ENCODE measurements around the gene THADA. TPM values are rescaled to one million over a fixed set of nuclear protein-coding genes. Genes with fewer than 3 reads are reported as not detected.

The THADA gene
- total RNA-seq, 2 experiments from 2014 or later = 31.2 to 32.3 TPM

DNA sequence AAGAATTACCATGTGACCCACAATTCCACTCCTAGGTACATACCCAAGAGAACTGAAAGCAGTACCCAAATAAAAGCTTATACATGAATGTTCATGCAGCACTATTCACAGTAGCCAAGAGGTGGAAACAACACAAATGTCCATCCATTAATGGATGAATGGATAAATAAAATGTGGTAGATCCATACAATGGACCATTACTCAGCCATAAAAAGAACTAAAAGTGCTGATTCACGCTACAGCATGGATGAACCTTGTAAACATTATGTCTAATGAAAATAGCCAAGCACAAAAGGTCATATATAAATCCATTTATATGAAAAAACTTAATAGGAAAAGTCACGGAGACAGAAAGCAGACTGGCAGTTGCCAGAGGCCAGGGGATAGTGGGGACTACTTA lies 345.8 kb downstream of the THADA start:
- Histone ChIP-seq H2AFZ (ENCODE audit: low read length) (no peak overlapping the region), H3K27ac (ENCODE audit: low read depth, low read length, poor library complexity, severe bottlenecking) (no peak overlapping the region), H3K9me3 (ENCODE audit: low read length) (no peaks in the 10 kb centered on the region), H3K4me2 (ENCODE audit: low read length) (no peak overlapping the region), H3K4me1 (ENCODE audit: insufficient read depth, low read length, poor library complexity, severe bottlenecking) (no peaks in the 10 kb centered on the region), H3K4me3 (ENCODE audit: low read depth, low read length, poor library complexity, severe bottlenecking) (no peak overlapping the region), H4K20me1 (ENCODE audit: insufficient read depth, low read length) (no peaks in the 10 kb centered on the region), H3K36me3 (ENCODE audit: insufficient read depth, low read length) (no peaks in the 10 kb centered on the region), H3K9me2 (ENCODE audit: insufficient read depth, low read length) (no peaks in the 10 kb centered on the region), H3K79me2 (ENCODE audit: insufficient read depth, low read depth, low read length) (no peaks in the 10 kb centered on the region)
- no peak for DNase-seq (ENCODE audit: low spot score)
- no peak for TF ChIP-seq EZH2phosphoT487 (IDR thresholded peaks at IDR 0.05; ENCODE audit: borderline replicate concordance, low read depth, low read length)
- TF ChIP-seq, protein P1, sequence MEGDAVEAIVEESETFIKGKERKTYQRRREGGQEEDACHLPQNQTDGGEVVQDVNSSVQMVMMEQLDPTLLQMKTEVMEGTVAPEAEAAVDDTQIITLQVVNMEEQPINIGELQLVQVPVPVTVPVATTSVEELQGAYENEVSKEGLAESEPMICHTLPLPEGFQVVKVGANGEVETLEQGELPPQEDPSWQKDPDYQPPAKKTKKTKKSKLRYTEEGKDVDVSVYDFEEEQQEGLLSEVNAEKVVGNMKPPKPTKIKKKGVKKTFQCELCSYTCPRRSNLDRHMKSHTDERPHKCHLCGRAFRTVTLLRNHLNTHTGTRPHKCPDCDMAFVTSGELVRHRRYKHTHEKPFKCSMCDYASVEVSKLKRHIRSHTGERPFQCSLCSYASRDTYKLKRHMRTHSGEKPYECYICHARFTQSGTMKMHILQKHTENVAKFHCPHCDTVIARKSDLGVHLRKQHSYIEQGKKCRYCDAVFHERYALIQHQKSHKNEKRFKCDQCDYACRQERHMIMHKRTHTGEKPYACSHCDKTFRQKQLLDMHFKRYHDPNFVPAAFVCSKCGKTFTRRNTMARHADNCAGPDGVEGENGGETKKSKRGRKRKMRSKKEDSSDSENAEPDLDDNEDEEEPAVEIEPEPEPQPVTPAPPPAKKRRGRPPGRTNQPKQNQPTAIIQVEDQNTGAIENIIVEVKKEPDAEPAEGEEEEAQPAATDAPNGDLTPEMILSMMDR (conservative IDR thresholded peaks at IDR 0.05; ENCODE audit: low read length) = no peak
- CTCF ChIA-PET (ENCODE audit: unreplicated experiment) = no interaction called here
- POLR2A ChIA-PET = no interaction called here
- BruUV-seq (replicated peaks) = no TSS peak
- intact Hi-C loops (cut with micrococcal nuclease; ENCODE audit: unreplicated experiment) = no loop called here

DNA sequence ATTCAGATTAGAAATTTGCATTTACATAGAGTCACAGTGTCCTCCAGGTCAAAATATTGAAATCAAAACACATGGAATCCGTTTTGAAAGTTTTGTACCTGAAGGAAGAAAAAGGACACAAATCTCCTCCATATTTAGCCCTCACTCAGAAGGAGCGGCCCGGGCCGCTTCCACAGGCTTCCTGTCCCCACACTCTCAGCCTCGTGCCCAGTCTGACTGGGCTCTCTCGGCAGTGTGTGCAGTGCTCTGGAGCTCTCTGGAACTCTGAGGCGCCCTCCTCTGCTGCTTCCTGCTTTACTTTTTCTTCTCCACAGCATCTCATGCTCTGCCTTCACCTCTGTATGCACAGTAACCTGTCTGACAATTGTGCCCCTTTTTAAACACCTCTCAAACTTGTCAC lies 347.2 kb downstream of the THADA start:
- POLR2A ChIA-PET = no interaction called here

DNA sequence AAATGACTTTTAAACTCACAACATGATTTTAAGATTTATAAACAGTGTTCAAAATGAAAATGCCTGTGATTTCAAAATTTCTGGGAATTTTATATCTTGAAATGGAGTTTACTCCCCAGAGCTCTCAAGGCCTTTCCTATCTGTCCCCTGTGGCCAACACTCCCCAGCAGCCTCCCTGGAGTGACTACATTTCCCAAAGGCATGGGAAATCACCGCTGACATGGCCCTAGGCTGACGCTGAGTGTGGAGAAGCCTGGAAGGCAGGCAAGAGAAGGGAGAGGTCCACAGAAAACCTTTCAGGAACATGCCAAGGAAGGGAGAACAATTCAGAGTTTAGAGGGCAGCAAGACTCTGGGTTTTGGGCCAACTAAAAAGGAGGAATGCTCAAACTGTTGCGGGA lies 349.2 kb downstream of the THADA start:
- TF ChIP-seq EZH2phosphoT487 (IDR thresholded peaks at IDR 0.05; ENCODE audit: borderline replicate concordance, low read depth, low read length) = no peak
- TF ChIP-seq, protein P1 (conservative IDR thresholded peaks at IDR 0.05; ENCODE audit: low read length) = no peak
- no peaks in the 10 kb centered on the region for H3K9me3 ChIP-seq (ENCODE audit: low read length)
- no peaks in the 10 kb centered on the region for H4K20me1 ChIP-seq (ENCODE audit: insufficient read depth, low read length)
- no peak for DNase-seq (ENCODE audit: low spot score)
- no peak overlapping the region for H3K27ac ChIP-seq (ENCODE audit: low read depth, low read length, poor library complexity, severe bottlenecking)
- H3K9me2 ChIP-seq (ENCODE audit: insufficient read depth, low read length) = no peaks in the 10 kb centered on the region
- intact Hi-C loops (cut with micrococcal nuclease; ENCODE audit: unreplicated experiment) = no loop called here
- no TSS peak for BruUV-seq (replicated peaks)
- no peaks in the 10 kb centered on the region for H3K79me2 ChIP-seq (ENCODE audit: insufficient read depth, low read depth, low read length)
- no peak overlapping the region for H2AFZ ChIP-seq (ENCODE audit: low read length)
- H3K4me3 ChIP-seq (ENCODE audit: low read depth, low read length, poor library complexity, severe bottlenecking) = no peak overlapping the region
- no peaks in the 10 kb centered on the region for H3K4me1 ChIP-seq (ENCODE audit: insufficient read depth, low read length, poor library complexity, severe bottlenecking)
- no peaks in the 10 kb centered on the region for H3K36me3 ChIP-seq (ENCODE audit: insufficient read depth, low read length)
- no peak overlapping the region for H3K4me2 ChIP-seq (ENCODE audit: low read length)
- ChIA-PET CTCF (ENCODE audit: unreplicated experiment) (no interaction called here), POLR2A (no interaction called here)

More for the DNA sequence above, 347.2 kb downstream of the THADA start:
- Histone ChIP-seq H3K4me3 (ENCODE audit: low read depth, low read length, poor library complexity, severe bottlenecking) (no peak overlapping the region), H3K9me2 (ENCODE audit: insufficient read depth, low read length) (no peaks in the 10 kb centered on the region), H3K79me2 (ENCODE audit: insufficient read depth, low read depth, low read length) (no peaks in the 10 kb centered on the region), H3K4me1 (ENCODE audit: insufficient read depth, low read length, poor library complexity, severe bottlenecking) (no peaks in the 10 kb centered on the region), H3K9me3 (ENCODE audit: low read length) (no peaks in the 10 kb centered on the region), H4K20me1 (ENCODE audit: insufficient read depth, low read length) (no peaks in the 10 kb centered on the region), H3K36me3 (ENCODE audit: insufficient read depth, low read length) (no peaks in the 10 kb centered on the region), H3K4me2 (ENCODE audit: low read length) (no peak overlapping the region), H3K27ac (ENCODE audit: low read depth, low read length, poor library complexity, severe bottlenecking) (no peak overlapping the region), H2AFZ (ENCODE audit: low read length) (no peak overlapping the region)
- intact Hi-C loops (cut with micrococcal nuclease; ENCODE audit: unreplicated experiment) = no loop called here
- CTCF ChIA-PET (ENCODE audit: unreplicated experiment) = no interaction called here
- TF ChIP-seq, protein P1 (conservative IDR thresholded peaks at IDR 0.05; ENCODE audit: low read length) = no peak
- no peak for TF ChIP-seq EZH2phosphoT487 (IDR thresholded peaks at IDR 0.05; ENCODE audit: borderline replicate concordance, low read depth, low read length)
- DNase-seq (ENCODE audit: low spot score) = no peak
- no TSS peak for BruUV-seq (replicated peaks)

Measured in OCI-LY7 (cell line).